Stimulated activated naive B cell treated with anti-CD40 and anti-IgM and Interleukin-4, amounts not matched to agents 10 μg/mL and 1 μg/mL and 100 μg/mL, for 72 hours (primary cell): ENCODE measurements around the gene SMDT1.

Experiments
- ATAC-seq, 2 donors: fragments of 150-1000 bp; cut with Tn5 transposase; replicated peaks; 2 replicates each; pipeline ENCODE4 v1.10.0; 2021; ENCODE audit warnings: moderate library complexity in 1 of 2
- DNase-seq: peaks from one replicate; pipeline ENCODE4 v3.0.0; 2021
- H3K27ac Mint-ChIP-seq: one replicate; pipeline ENCODE4 v1.8.0; 2022; ENCODE audit warnings: mild to moderate bottlenecking, mixed read lengths
- H3K27me3 Mint-ChIP-seq, 2 donors: one replicate each; pipeline ENCODE4 v1.8.0; 2022; ENCODE audit warnings: mixed read lengths in 2 of 2
- H3K36me3 Mint-ChIP-seq, 2 donors: one replicate each; pipeline ENCODE4 v1.8.0; 2022; ENCODE audit warnings: mixed read lengths in 2 of 2, mild to moderate bottlenecking in 1 of 2
- H3K4me1 Mint-ChIP-seq, 2 donors: one replicate each; pipeline ENCODE4 v1.8.0; 2022; ENCODE audit warnings: mixed read lengths in 2 of 2, mild to moderate bottlenecking in 1 of 2
- H3K4me3 Mint-ChIP-seq, 2 donors: one replicate each; pipeline ENCODE4 v1.8.0; 2022; ENCODE audit warnings: mild to moderate bottlenecking in 2 of 2, mixed read lengths in 2 of 2, moderate library complexity in 1 of 2
- H3K9me3 Mint-ChIP-seq, 2 donors: one replicate each; pipeline ENCODE4 v1.8.0; 2022; ENCODE audit warnings: mixed read lengths in 2 of 2, mild to moderate bottlenecking in 1 of 2

Gene SMDT1

DNA sequence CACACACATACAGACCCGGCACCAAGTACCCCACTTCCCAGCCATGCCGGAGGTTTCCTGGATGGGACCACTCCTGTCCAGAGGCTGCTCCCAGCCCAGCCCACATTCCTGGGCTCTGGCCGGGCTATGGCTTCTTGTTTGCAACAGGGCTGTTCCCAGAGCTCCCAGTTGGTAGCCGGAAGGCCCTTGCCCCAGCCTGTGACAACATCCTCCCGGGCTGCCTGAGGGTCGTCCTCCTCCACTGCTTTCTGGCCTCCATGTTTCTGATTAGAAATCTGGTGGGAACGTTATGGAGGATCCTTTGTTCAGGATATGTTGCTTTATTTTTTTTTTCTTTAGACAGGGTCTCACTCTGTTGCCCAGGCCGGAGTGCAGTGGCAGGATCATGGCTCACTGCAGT is 52.1 kb downstream of the SMDT1 start:
- Mint-ChIP-seq H3K4me3 (no peak overlapping the region), H3K4me1 (peaks cover 0 to 4% of the 10 kb centered on the region in 2 donors), H3K27ac (no peak overlapping the region), H3K36me3 (peaks cover 5 to 6% of the 10 kb centered on the region in 2 donors), H3K27me3 (no peaks in the 10 kb centered on the region), H3K9me3 (no peaks in the 10 kb centered on the region)
- DNase-seq: no peak
- ATAC-seq: no peak

- Mint-ChIP-seq H3K4me3 (no peak overlapping the region), H3K27me3 (no peaks in the 10 kb centered on the region), H3K36me3 (peaks cover 5 to 6% of the 10 kb centered on the region in 2 donors), H3K27ac (peak overlapping the region; percentile 85), H3K4me1 (peaks cover 0 to 4% of the 10 kb centered on the region in 2 donors), H3K9me3 (no peaks in the 10 kb centered on the region)
- ATAC-seq (no peak), DNase-seq (no peak)
Observed at GRCh38 chr22:42132457-42132856, 53.0 kb downstream of the SMDT1 start.
